LNCAP (cell line): ENCODE results near the gene IGF2R.

Source experiments
- TF ChIP-seq, protein P1 (sequence below): fragments of 450-650 bp; IDR thresholded peaks from 2 replicates; pipeline ENCODE4 v1.5.1; 2017; ENCODE audit warnings: mild to moderate bottlenecking

IGF2R gene

DNA sequence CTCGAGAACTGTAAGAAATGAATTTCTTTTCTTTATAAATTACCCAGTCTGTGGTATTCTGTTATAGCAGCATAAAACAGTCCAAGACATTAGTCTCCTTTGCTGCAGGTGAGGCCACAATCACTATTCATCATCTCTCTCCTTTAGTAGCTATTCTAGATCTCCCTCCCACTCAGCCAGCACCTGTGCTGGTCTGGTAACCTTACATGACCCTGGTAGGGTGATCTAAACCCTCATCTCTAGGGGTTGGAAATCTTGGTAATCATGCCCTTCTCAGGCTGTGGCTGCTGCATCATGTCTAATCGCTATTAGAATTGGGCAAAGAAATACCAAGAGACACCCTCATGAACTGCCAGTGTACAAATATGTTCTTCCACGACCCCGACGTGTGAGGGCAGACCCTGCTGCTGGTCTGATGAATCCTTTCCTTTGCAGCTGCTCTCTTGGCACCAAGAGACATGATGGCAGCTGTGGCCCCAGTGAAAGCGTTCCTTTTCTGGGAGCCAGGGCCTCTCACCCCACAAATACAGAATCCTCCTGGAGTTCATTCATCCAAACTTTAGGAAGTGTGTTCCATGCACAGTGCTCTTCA, 23.0 kb upstream of the IGF2R start:
- TF ChIP-seq, protein P1, sequence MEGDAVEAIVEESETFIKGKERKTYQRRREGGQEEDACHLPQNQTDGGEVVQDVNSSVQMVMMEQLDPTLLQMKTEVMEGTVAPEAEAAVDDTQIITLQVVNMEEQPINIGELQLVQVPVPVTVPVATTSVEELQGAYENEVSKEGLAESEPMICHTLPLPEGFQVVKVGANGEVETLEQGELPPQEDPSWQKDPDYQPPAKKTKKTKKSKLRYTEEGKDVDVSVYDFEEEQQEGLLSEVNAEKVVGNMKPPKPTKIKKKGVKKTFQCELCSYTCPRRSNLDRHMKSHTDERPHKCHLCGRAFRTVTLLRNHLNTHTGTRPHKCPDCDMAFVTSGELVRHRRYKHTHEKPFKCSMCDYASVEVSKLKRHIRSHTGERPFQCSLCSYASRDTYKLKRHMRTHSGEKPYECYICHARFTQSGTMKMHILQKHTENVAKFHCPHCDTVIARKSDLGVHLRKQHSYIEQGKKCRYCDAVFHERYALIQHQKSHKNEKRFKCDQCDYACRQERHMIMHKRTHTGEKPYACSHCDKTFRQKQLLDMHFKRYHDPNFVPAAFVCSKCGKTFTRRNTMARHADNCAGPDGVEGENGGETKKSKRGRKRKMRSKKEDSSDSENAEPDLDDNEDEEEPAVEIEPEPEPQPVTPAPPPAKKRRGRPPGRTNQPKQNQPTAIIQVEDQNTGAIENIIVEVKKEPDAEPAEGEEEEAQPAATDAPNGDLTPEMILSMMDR: no peak

DNA sequence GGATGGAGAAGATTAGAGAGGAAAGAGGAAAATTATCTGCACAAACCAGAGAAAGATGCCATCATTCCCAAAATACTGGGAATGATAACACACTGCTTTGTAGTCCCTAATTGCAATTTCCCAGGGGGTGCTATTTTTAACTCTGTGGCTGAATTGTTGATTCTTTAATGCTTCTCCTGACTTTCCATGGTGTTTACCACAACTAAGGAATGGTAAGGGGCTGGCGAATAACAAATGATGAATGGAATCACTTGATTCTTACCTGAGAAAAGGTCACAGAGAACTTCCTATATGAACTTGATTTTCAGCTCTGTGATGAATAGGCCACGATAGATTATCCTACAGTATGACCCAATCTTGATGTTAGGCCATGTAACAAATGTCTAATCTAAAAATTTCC, 22.0 kb upstream of the IGF2R start:
- TF ChIP-seq, protein P1: no peak

DNA sequence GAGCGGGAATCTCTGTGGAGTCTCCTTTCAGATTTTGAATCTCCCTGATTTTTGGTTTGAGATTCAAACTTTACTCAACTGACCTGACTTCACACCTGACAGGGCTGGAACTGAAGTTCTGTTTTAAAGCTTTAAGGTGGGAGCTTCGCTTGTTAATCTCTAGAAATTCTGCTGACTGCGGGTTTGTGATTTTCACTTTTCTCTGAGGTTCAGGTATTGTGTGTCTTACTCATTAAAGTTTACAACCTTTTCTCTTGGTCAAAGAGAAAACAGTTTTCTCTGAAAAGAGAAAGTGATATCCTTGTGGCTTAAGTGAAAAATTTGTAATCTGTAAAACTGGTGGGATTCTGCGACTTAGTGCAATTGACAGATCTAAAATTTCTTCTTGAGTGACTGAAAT, 20.7 kb upstream of the IGF2R start:
- TF ChIP-seq, protein P1: no peak

DNA sequence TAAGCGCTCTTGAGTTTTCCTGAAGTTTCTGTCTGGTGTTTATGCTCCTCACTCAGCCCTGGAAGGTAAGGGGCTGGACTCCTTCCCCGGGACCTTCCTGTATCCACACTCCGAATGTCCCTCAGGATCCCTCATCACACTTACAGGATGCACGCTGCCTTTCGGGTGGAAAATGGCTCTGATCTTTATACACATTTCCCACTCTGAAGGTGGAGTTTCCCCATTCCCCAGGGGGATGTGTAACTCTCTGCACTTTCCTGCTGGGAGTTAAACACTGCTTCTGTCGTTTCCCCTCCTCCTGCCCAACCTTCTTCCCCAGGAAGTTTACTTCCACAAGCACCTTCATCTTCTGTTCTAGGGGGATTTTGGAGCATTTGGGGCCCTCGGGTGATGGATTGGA, 17.1 kb upstream of the IGF2R start:
- TF ChIP-seq, protein P1: no peak

DNA sequence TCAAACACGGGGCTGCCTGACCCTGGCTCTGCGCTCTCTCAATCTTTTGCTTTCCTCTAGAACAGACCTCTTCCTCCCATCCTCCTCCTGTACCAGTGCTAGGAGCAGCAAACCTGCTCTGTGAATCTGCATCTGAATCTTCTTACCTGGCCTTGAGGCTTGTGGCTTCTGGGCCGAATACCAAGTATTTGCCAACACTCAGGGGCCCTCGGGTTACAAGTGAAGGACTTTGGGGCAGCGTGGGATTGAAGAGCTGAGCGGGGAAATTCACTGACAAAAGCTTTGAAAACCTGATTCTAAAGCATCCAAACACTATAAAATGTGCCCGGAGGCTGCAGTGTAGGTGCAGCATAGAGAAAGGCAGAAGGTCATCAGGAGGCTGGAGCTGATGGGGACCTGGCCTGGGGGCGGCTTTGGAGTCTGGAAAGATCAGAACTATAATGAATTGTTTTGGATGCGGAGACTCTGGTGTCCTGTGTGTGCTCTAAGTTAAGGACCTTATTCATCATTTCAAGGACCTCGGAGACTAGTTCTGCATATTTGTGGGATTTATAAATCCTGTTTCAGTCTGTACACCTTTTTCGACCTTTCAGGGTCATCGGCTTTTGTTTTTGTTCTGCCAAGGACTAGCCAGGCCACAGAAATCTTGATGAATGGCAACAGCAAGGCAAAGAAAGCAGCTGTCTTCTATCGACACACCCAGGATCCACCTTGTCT, 16.4 kb upstream of the IGF2R start:
- TF ChIP-seq, protein P1: no peak

DNA sequence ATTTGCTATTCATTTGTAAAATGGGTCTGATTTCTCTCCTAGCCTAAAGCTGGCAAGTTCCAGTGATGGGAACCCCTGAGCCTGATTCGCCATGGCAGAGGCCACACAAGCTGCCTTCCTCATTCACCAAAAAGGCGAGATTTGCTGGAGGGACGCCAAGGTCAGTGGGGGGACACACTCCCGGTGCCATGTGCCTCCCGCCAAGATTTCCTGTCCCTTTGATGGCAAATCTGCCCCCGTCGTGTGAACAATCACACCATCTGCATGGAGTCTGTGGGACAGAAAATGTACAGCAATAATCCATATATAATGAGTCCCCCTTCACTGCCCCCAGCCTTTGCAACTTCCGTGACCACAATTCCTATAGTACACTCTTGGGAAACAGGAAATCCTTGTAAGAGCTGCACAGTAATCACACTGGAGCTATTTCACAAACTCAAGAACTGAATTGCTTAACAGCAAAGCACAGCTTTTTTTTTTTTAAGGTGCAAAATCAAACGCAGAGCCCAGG, 15.7 kb upstream of the IGF2R start:
- TF ChIP-seq, protein P1: no peak

DNA sequence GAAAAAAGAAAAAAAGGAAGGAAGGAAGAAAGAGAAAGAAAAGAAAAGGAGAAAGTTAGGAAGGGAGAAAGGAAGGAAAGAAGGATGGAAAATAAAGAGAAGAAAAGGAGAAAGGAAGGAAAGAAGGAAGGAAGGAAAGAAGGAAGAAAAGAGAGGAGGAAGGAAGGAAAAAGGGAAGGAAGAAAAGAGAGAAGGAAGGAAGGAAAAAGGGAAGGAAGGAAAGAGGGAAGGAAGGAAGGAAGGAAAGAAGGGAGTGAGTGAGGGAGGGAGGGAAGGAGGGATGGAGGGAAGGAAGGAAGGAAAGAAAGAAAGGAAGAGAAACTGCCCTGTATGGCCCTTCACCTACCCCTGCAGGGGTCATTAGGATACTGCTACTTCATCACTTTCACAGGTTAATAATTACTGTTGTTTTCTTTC, 12.9 kb upstream of the IGF2R start:
- TF ChIP-seq, protein P1: no peak
